Large intestine (tissue), 3 donors: Measurements from ENCODE around the gene SRRM4. TPM values are rescaled to one million over a fixed set of nuclear protein-coding genes. Genes with fewer than 3 reads are reported as not detected.

Experiments used
- DNase-seq, 2 donors: peaks; one replicate each; pipeline versions ENCODE4 v3.0.0 to v3.0.0-alpha.2; 2013
- H3K27ac ChIP-seq: one replicate; pipeline ENCODE4 v1.5.1; 2013; ENCODE audit warnings: low read length
- H3K27me3 ChIP-seq: 2 replicates; pipeline ENCODE4 v1.6.1; 2013; ENCODE audit warnings: low read length; ENCODE audit not compliant: control insufficient read depth, insufficient read depth
- H3K36me3 ChIP-seq: 2 replicates; pipeline ENCODE4 v1.6.1; 2013; ENCODE audit warnings: low read length; ENCODE audit not compliant: control insufficient read depth, insufficient read depth
- H3K4me1 ChIP-seq: one replicate; pipeline ENCODE4 v1.6.1; 2013; ENCODE audit warnings: low read length; ENCODE audit not compliant: control insufficient read depth, insufficient read depth
- H3K4me3 ChIP-seq: one replicate; pipeline ENCODE4 v1.5.1; 2013; ENCODE audit warnings: low read length
- H3K9me3 ChIP-seq: one replicate; pipeline ENCODE4 v1.6.1; 2013; ENCODE audit warnings: mild to moderate bottlenecking, low read depth, low read length, moderate library complexity; ENCODE audit not compliant: control insufficient read depth
- WGBS: methylation state at CpG from one replicate; pipeline ENCODE4 v1.1.5; 2013; ENCODE audit warnings: low lambda C conversion rate; ENCODE audit not compliant: insufficient coverage; 5-methylcytosine and 5-hydroxymethylcytosine counted together
- polyA plus RNA-seq: library from polyadenylated mRNA; unstranded; fragments of 120-200 nt; gene quantifications from one replicate; pipeline ENCODE4 v1.2.1, GENCODE V29; 2013

SRRM4 gene
- polyA plus RNA-seq, 1 donor = 1.6 TPM

DNA sequence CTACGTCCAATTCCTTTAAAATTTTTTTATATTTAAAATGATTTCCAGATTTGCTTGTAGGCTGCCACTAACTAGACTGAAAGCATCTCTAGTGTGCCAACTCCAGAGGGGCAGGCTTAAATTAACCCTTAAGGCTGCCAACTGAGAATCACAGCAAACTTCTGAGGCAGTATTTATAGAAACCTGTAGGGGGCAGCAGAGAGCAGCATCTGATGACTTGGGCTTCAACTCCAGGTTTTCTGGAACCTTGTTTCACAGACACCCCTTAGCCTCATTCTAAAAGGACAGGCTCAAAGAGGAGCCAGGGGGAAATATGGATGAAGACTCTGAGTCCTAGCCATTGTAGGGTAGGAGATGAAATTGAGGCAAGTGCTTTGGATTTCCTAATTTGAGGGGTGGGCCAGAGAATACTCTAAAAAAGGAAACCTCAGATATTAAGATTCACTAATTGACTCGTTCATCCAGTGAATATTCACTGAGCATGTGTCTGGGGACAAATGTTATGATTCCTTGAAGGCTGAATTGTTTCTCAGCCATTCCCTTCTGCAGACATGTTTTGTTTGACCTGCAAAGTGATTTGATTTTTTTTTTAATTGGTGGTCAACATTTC, 134.1 kb downstream of the SRRM4 start:
- Histone ChIP-seq H3K4me1 (no peaks in the 10 kb centered on the region), H3K27me3 (no peaks in the 10 kb centered on the region), H3K27ac (no peak overlapping the region), H3K36me3 (no peaks in the 10 kb centered on the region), H3K9me3 (no peaks in the 10 kb centered on the region), H3K4me3 (no peak overlapping the region)
- 0% methylated on average over 1 of the region's 2 CpGs for whole genome bisulfite sequencing
- DNase-seq = peak; percentile 4 to 6

DNA sequence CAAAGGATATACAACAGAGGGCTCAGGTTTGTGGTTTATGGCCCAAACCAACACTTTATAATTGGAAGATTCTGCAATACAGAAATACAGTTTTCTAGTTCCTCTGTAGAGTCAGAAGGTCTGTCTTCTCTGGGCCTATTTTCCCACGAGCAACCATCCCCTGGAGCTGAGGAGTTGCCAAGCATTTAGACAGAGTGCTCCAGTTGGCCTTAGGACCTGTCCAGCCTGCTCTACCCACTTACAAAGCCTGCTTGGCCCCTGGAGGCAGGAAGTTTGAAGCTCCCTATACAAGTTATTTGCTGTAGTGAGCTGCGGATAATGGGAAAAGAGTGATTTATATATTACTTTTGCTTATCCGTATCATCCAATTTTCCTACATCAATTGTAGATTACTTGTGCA, 136.6 kb downstream of the SRRM4 start:
- H3K9me3 ChIP-seq = no peaks in the 10 kb centered on the region
- no peaks in the 10 kb centered on the region for H3K27me3 ChIP-seq
- DNase-seq = no peak
- 80% methylated on average over 1 of the region's 3 CpGs for WGBS
- H3K36me3 ChIP-seq = no peaks in the 10 kb centered on the region
- H3K4me1 ChIP-seq = no peaks in the 10 kb centered on the region
- H3K4me3 ChIP-seq = no peak overlapping the region
- H3K27ac ChIP-seq = no peak overlapping the region

DNA sequence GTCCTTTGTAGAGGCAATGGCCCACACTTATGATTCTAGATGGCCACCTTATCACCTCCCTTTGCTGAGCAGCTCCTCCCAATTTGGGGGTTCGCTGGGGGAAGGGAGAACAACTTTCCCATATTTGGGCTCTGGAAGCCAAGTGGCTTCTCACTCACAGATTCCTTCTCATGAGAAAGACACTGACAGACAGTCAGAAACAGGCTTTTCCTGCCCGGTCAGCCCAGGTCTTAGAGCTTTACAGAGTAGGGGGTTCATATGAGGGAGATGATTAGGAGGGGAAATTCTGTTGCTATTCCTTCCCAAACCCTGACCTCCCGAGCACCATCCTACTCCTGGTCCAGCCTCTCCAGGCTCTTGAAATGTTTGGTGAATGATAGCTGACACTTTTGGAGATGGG, 137.3 kb downstream of the SRRM4 start:
- H3K9me3 ChIP-seq = no peaks in the 10 kb centered on the region
- H3K36me3 ChIP-seq = no peaks in the 10 kb centered on the region
- no peak overlapping the region for H3K27ac ChIP-seq
- no peaks in the 10 kb centered on the region for H3K27me3 ChIP-seq
- WGBS = no CpG with 5 or more reads among the region's 3 CpGs
- no peak for DNase-seq
- no peak overlapping the region for H3K4me3 ChIP-seq
- no peaks in the 10 kb centered on the region for H3K4me1 ChIP-seq

DNA sequence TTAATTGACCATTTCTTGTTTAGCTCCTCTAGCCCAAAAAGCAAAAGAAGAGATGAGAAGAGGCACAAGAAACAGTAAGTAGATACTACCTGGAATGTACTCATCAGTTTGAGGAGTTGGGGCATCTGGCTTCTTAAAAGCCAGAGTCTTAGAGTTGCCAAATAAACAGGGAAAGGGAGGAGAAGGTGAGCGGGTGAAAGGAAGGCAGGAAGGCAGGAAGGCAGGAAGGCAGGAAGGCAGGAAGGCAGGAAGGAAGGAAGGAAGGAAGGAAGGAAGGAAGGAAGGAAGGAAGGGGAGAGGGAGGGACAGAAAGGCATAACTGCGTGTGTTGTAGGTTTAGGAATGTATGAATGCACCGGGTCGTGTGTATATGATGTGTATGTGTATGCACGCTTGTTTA, 140.7 kb downstream of the SRRM4 start:
- H3K4me3 ChIP-seq = no peak overlapping the region
- H3K4me1 ChIP-seq = no peaks in the 10 kb centered on the region
- H3K36me3 ChIP-seq = no peaks in the 10 kb centered on the region
- H3K9me3 ChIP-seq = no peaks in the 10 kb centered on the region
- 60% methylated on average over 1 of the region's 5 CpGs for WGBS
- no peak for DNase-seq
- H3K27me3 ChIP-seq = no peaks in the 10 kb centered on the region
- no peak overlapping the region for H3K27ac ChIP-seq

DNA sequence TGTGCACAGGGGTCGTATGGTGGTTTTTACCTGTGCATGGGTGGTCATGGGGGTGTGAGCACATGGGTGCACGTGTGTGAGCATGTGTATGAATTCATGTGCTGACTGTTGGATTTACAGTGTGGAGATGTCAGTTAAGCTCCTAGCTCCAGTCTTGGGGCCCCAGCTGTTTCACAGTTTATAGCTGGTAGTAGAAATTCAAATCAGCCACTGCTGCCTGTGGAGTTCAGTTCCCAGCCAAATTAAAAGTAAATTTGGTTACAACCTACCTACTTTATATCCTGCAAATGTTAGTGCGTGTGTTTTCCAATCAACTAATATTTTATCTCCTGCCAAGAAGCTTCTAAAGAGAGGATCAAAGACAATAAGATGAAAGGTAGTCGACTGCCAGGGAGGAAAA, 141.4 kb downstream of the SRRM4 start:
- Histone ChIP-seq H3K27ac (no peak overlapping the region), H3K4me3 (no peak overlapping the region), H3K9me3 (no peaks in the 10 kb centered on the region), H3K27me3 (no peaks in the 10 kb centered on the region), H3K4me1 (no peaks in the 10 kb centered on the region), H3K36me3 (no peaks in the 10 kb centered on the region)
- WGBS = 80% methylated on average over 1 of the region's 4 CpGs
- DNase-seq = no peak

DNA sequence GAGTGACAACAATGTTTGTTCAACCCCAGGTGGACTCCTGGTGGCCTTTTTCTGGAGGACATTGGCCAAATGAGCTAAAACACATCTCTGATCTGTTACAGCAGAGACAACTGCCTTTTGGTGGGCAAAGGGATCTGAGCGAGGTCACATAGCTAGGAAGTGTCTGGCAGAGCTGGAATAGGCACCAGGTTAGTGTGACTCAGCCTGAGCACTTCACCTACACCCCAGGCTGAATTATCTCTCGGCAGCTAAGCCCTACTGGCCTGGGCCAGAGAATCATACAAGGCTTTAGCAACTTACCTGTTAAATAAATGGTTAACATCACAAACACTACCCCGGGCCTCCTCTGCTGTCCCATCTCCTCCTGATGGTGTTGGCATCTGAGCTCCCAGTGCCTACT, 147.2 kb downstream of the SRRM4 start:
- Histone ChIP-seq H3K36me3 (no peaks in the 10 kb centered on the region), H3K4me3 (no peak overlapping the region), H3K4me1 (no peaks in the 10 kb centered on the region), H3K27me3 (no peaks in the 10 kb centered on the region), H3K9me3 (peaks cover 10% of the 10 kb centered on the region), H3K27ac (no peak overlapping the region)
- no peak for DNase-seq
- WGBS = no CpG with 5 or more reads among the region's 3 CpGs

DNA sequence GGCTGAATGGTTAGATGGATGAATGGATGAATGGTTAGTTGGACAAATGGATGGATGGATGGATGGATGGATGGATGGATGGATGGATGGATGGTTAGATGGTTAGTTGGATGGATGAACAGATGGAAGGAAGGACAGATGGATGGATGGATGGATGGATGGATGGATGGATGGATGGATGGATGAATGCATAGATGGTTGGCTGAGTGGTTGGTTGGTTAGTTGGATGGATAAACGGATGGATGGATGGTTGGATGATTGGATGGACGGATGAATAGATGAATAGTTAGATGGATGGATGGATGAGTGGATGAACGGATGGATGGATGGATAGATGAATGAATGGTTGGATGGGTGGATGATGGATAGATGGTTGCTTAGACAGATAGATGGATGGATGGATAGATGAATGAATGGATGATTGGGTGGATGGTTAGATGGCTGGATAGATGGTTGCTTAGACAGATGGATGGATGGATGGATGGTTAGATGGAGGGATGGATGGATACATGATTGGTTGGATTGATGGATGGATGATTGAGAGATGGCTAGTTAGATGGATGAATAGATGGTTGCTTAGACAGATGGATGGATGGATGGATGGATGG, 148.6 kb downstream of the SRRM4 start:
- no peak overlapping the region for H3K4me3 ChIP-seq
- 90% methylated on average over 3 of the region's 3 CpGs for WGBS
- no peak for DNase-seq
- no peaks in the 10 kb centered on the region for H3K36me3 ChIP-seq
- H3K4me1 ChIP-seq = no peaks in the 10 kb centered on the region
- no peak overlapping the region for H3K27ac ChIP-seq
- peaks cover 10% of the 10 kb centered on the region for H3K9me3 ChIP-seq
- no peaks in the 10 kb centered on the region for H3K27me3 ChIP-seq

DNA sequence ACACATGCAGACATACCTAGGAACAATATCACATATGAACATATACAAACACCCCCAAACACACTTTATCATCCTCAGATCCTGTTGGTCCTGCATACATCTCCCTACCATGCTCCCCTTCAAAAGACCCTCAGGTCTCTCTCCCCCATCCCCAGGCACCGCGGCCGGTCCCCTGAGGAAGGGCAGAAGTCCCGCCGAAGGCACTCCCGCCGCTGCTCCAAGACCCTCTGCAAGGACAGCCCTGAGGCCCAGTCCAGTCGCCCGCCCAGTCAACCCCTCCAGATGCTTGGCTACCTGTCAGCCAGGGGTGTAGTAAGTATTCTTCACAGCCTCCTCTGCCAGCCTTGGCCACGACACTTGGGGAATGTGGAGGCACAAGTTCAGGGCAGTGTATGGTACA, 149.2 kb downstream of the SRRM4 start:
- Histone ChIP-seq H3K4me1 (no peaks in the 10 kb centered on the region), H3K36me3 (no peaks in the 10 kb centered on the region), H3K4me3 (no peak overlapping the region), H3K9me3 (peaks cover 10% of the 10 kb centered on the region), H3K27me3 (no peaks in the 10 kb centered on the region), H3K27ac (no peak overlapping the region)
- DNase-seq = no peak
- no CpG with 5 or more reads among the region's 10 CpGs for WGBS

DNA sequence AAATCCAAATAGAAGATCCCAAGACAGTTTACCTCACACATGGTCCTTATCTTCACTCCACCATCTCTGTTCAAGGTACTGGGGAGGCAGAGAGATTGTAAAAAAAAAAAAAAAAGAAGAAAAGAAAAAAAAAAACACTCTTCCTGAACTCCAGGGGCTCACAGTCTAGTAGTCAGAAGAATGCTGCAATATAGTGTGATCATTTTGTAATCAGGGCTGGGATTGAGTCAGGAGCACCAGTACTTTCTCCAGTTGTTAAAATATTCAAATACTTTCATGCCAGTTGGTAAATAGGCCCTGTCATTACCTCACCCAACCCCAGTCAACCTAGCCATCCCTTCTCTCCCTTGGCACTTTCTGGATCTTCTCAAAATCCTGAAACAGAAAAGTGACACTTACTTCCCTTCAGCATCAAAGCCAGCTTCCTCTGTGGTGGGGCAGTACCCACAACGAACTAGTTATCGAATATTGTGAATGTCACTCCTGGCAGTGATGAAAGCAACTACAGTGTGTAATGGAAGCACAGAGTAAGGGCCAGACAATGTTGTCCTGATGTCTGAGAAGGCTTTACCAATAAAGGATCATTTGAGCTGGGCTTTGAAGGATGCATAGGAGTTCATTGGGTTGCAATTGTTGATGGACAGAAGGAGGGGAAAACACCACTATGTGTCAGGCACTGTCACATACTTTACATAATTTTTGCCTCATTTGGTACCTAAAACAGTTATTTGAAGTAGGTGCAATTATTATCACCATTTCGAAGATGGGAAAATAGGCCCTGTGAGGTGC, 153.1 kb downstream of the SRRM4 start:
- no peak overlapping the region for H3K27ac ChIP-seq
- H3K9me3 ChIP-seq = peaks cover 12% of the 10 kb centered on the region
- H3K4me1 ChIP-seq = no peaks in the 10 kb centered on the region
- H3K4me3 ChIP-seq = no peak overlapping the region
- WGBS = 80% methylated on average over 1 of the region's 3 CpGs
- H3K36me3 ChIP-seq = no peaks in the 10 kb centered on the region
- DNase-seq = no peak
- H3K27me3 ChIP-seq = no peaks in the 10 kb centered on the region

DNA sequence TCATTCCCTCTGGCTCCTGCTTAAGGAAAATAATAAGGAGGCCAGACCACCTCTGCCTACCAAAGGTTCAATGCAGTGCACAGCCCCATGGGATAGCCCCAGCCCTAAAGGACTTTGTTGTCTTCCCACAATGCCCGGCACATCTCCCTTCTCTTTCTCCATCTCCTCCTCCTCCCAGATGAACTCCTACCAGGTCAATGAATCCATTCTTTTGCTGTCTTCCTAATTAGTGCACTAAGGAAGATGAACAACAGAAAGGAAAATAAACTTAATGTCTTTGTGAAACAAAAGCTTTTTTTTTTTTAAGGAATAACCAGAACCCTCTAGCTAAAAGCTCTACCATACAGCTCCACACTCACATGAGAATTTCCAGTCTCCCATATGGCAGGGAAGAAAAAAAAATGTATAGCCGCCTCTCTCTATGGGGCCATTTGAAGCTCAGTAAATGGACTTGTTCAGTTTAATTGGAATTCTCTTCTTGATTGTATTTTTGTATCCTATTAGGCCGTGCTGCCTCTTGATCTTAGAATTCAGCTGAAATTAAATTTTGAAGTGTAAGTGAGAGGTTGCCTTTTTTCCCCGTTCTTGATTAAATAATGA, 155.6 kb downstream of the SRRM4 start:
- no peak for DNase-seq
- WGBS = no CpG with 5 or more reads among the region's 4 CpGs
- Histone ChIP-seq H3K9me3 (peaks cover 2% of the 10 kb centered on the region), H3K36me3 (no peaks in the 10 kb centered on the region), H3K27me3 (no peaks in the 10 kb centered on the region), H3K27ac (no peak overlapping the region), H3K4me3 (no peak overlapping the region), H3K4me1 (no peaks in the 10 kb centered on the region)
